ENCODE data around the gene TALDO1. TPM values are rescaled to one million over a fixed set of nuclear protein-coding genes. Genes with fewer than 3 reads are reported as not detected.

TALDO1 gene
- total and polyA plus RNA-seq, 2 experiments from 2014 or later, result 353 to 402 TPM

- peaks cover 19% of the 10 kb centered on the region; the same call in 1 of the 2 replicates for H3F3A ChIP-seq (replicated peaks; ENCODE audit: low read depth)
- H3K4me2 ChIP-seq, result no peak overlapping the region
- H3K4me1 Mint-ChIP-seq, result peaks cover 11% of the 10 kb centered on the region; the same call in 2 of the 3 replicates
- no peaks in the 10 kb centered on the region for H3K36me3 ChIP-seq (ENCODE audit: insufficient read depth)
- H4K20me1 ChIP-seq (replicated peaks; ENCODE audit: insufficient read depth), result peaks cover 5% of the 10 kb centered on the region
- ATAC-seq, result no peak
- DNase-seq (ENCODE audit: low spot score), result no peak
- H3K79me2 ChIP-seq (replicated peaks; ENCODE audit: insufficient read depth), result no peaks in the 10 kb centered on the region
- no peak overlapping the region for H2AFZ ChIP-seq
- H3K4me3 Mint-ChIP-seq, result no peak overlapping the region
- TF ChIP-seq POLR2AphosphoS5 (IDR thresholded peaks at IDR 0.05; ENCODE audit: low read depth), result no peak
- no peak for TF ChIP-seq EZH2 (IDR thresholded peaks at IDR 0.05; ENCODE audit: low read depth, unreplicated experiment)
- TF ChIP-seq, protein P1, sequence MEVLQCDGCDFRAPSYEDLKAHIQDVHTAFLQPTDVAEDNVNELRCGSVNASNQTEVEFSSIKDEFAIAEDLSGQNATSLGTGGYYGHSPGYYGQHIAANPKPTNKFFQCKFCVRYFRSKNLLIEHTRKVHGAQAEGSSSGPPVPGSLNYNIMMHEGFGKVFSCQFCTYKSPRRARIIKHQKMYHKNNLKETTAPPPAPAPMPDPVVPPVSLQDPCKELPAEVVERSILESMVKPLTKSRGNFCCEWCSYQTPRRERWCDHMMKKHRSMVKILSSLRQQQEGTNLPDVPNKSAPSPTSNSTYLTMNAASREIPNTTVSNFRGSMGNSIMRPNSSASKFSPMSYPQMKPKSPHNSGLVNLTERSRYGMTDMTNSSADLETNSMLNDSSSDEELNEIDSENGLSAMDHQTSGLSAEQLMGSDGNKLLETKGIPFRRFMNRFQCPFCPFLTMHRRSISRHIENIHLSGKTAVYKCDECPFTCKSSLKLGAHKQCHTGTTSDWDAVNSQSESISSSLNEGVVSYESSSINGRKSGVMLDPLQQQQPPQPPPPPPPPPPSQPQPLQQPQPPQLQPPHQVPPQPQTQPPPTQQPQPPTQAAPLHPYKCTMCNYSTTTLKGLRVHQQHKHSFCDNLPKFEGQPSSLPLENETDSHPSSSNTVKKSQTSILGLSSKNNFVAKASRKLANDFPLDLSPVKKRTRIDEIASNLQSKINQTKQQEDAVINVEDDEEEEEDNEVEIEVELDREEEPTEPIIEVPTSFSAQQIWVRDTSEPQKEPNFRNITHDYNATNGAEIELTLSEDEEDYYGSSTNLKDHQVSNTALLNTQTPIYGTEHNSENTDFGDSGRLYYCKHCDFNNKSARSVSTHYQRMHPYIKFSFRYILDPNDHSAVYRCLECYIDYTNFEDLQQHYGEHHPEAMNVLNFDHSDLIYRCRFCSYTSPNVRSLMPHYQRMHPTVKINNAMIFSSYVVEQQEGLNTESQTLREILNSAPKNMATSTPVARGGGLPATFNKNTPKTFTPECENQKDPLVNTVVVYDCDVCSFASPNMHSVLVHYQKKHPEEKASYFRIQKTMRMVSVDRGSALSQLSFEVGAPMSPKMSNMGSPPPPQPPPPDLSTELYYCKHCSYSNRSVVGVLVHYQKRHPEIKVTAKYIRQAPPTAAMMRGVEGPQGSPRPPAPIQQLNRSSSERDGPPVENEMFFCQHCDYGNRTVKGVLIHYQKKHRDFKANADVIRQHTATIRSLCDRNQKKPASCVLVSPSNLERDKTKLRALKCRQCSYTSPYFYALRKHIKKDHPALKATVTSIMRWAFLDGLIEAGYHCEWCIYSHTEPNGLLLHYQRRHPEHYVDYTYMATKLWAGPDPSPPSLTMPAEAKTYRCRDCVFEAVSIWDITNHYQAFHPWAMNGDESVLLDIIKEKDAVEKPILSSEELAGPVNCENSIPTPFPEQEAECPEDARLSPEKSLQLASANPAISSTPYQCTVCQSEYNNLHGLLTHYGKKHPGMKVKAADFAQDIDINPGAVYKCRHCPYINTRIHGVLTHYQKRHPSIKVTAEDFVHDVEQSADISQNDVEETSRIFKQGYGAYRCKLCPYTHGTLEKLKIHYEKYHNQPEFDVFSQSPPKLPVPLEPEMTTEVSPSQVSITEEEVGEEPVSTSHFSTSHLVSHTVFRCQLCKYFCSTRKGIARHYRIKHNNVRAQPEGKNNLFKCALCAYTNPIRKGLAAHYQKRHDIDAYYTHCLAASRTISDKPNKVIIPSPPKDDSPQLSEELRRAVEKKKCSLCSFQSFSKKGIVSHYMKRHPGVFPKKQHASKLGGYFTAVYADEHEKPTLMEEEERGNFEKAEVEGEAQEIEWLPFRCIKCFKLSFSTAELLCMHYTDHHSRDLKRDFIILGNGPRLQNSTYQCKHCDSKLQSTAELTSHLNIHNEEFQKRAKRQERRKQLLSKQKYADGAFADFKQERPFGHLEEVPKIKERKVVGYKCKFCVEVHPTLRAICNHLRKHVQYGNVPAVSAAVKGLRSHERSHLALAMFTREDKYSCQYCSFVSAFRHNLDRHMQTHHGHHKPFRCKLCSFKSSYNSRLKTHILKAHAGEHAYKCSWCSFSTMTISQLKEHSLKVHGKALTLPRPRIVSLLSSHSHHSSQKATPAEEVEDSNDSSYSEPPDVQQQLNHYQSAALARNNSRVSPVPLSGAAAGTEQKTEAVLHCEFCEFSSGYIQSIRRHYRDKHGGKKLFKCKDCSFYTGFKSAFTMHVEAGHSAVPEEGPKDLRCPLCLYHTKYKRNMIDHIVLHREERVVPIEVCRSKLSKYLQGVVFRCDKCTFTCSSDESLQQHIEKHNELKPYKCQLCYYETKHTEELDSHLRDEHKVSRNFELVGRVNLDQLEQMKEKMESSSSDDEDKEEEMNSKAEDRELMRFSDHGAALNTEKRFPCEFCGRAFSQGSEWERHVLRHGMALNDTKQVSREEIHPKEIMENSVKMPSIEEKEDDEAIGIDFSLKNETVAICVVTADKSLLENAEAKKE (CRISPR knock-in tag; IDR thresholded peaks at IDR 0.05), result no peak
- TF ChIP-seq STAT1 (IDR thresholded peaks at IDR 0.05; ENCODE audit: unreplicated experiment), result no peak
- TF ChIP-seq ZNF114 (CRISPR knock-in tag; IDR thresholded peaks at IDR 0.05), result no peak
- TF ChIP-seq EZH2phosphoT487 (IDR thresholded peaks at IDR 0.05; ENCODE audit: unreplicated experiment), result no peak
- TF ChIP-seq JUNB (IDR thresholded peaks at IDR 0.05; ENCODE audit: unreplicated experiment), result no peak
- no peak for TF ChIP-seq NANOG (IDR thresholded peaks at IDR 0.05; ENCODE audit: borderline replicate concordance)
- TF ChIP-seq, protein P2, sequence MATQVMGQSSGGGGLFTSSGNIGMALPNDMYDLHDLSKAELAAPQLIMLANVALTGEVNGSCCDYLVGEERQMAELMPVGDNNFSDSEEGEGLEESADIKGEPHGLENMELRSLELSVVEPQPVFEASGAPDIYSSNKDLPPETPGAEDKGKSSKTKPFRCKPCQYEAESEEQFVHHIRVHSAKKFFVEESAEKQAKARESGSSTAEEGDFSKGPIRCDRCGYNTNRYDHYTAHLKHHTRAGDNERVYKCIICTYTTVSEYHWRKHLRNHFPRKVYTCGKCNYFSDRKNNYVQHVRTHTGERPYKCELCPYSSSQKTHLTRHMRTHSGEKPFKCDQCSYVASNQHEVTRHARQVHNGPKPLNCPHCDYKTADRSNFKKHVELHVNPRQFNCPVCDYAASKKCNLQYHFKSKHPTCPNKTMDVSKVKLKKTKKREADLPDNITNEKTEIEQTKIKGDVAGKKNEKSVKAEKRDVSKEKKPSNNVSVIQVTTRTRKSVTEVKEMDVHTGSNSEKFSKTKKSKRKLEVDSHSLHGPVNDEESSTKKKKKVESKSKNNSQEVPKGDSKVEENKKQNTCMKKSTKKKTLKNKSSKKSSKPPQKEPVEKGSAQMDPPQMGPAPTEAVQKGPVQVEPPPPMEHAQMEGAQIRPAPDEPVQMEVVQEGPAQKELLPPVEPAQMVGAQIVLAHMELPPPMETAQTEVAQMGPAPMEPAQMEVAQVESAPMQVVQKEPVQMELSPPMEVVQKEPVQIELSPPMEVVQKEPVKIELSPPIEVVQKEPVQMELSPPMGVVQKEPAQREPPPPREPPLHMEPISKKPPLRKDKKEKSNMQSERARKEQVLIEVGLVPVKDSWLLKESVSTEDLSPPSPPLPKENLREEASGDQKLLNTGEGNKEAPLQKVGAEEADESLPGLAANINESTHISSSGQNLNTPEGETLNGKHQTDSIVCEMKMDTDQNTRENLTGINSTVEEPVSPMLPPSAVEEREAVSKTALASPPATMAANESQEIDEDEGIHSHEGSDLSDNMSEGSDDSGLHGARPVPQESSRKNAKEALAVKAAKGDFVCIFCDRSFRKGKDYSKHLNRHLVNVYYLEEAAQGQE (IDR thresholded peaks at IDR 0.05; ENCODE audit: unreplicated experiment), result no peak
- no peak for TF ChIP-seq ZNF331 (CRISPR knock-in tag; IDR thresholded peaks at IDR 0.05; ENCODE audit: low read depth)
- no peak for TF ChIP-seq CREB1 (CRISPR knock-in tag; IDR thresholded peaks at IDR 0.05; ENCODE audit: low read depth)
- no peak for TF ChIP-seq CTCF (conservative IDR thresholded peaks at IDR 0.05; ENCODE audit: low read depth in 2 of 2)
- TF ChIP-seq, protein P3, sequence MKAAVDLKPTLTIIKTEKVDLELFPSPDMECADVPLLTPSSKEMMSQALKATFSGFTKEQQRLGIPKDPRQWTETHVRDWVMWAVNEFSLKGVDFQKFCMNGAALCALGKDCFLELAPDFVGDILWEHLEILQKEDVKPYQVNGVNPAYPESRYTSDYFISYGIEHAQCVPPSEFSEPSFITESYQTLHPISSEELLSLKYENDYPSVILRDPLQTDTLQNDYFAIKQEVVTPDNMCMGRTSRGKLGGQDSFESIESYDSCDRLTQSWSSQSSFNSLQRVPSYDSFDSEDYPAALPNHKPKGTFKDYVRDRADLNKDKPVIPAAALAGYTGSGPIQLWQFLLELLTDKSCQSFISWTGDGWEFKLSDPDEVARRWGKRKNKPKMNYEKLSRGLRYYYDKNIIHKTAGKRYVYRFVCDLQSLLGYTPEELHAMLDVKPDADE (IDR thresholded peaks at IDR 0.05), result no peak
- no peak overlapping the region for H3K27ac Mint-ChIP-seq
- H3K27me3 Mint-ChIP-seq (ENCODE audit: insufficient read depth, low read depth, poor library complexity), result peaks cover 6% of the 10 kb centered on the region
- no peak overlapping the region for H3K27ac ChIP-seq (ENCODE audit: low read depth)
- H3K9me2 ChIP-seq (ENCODE audit: insufficient read depth), result no peaks in the 10 kb centered on the region
- no peaks in the 10 kb centered on the region; the same call in 2 of the 3 replicates for H3K36me3 Mint-ChIP-seq (ENCODE audit: low read depth)
- H3K4me3 ChIP-seq, result no peak overlapping the region
- H3K27me3 ChIP-seq (ENCODE audit: insufficient read depth), result no peaks in the 10 kb centered on the region
- H3K4me1 ChIP-seq (ENCODE audit: insufficient read depth), result peaks cover 13% of the 10 kb centered on the region; the same call in 1 of the 2 replicates
- no peaks in the 10 kb centered on the region for H3K9me3 Mint-ChIP-seq
Measured at GRCh38 chr11:703506-703905, 43.8 kb upstream of the TALDO1 start.
